OCI-LY3 (cell line): ENCODE data around the gene SH3GL2.

Experiments used
- H2AFZ ChIP-seq: fragments of 200-600, 300-600 bp; shearing (Covaris generic); 2 replicates; pipeline ENCODE4 v1.6.0; 2014; ENCODE audit warnings: antibody characterized with exemption, low read depth, low read length
- H3K27ac ChIP-seq: fragments of 200-600, 300-600 bp; sonication (generic); 2 replicates; pipeline ENCODE4 v1.5.1; 2014; ENCODE audit warnings: mild to moderate bottlenecking, low read length, moderate library complexity, mixed read lengths
- H3K27me3 ChIP-seq: fragments of 200-600, 300-600 bp; sonication (generic); 2 replicates; pipeline ENCODE4 v1.6.1; 2014; ENCODE audit warnings: low read depth, low read length, mixed read lengths
- H3K36me3 ChIP-seq: fragments of 200-600, 300-600 bp; sonication (generic); replicated peaks from 2 replicates; pipeline ENCODE3; 2014; ENCODE audit warnings: low read depth, low read length, mixed read lengths
- H3K4me1 ChIP-seq: fragments of 300-600, 200-600 bp; sonication (generic); 2 replicates; pipeline ENCODE4 v1.6.1; 2014; ENCODE audit warnings: low read length, mixed read lengths
- H3K4me2 ChIP-seq: fragments of 200-600, 300-600 bp; sonication (generic); 2 replicates; pipeline ENCODE4 v1.6.1; 2014; ENCODE audit warnings: low read length, mixed read lengths
- H3K4me3 ChIP-seq: fragments of 300-600, 200-600 bp; sonication (generic); 2 replicates; pipeline ENCODE4 v1.5.1; 2014; ENCODE audit warnings: antibody characterized with exemption, mild to moderate bottlenecking, low read length, moderate library complexity
- H3K79me2 ChIP-seq: fragments of 300-600, 200-600 bp; shearing (Covaris generic); 2 replicates; pipeline ENCODE4 v1.6.1; 2014; ENCODE audit warnings: mild to moderate bottlenecking, low read length, mixed read lengths
- H3K9ac ChIP-seq: fragments of 300-600, 200-600 bp; shearing (Covaris generic); 2 replicates; pipeline ENCODE4 v1.6.0; 2014; ENCODE audit warnings: mild to moderate bottlenecking, low read length, moderate library complexity
- H3K9me3 ChIP-seq: fragments of 200-600, 300-600 bp; shearing (Covaris generic); 2 replicates; pipeline ENCODE4 v1.6.1; 2014; ENCODE audit warnings: low read length, mixed read lengths; ENCODE audit not compliant: insufficient read depth
- H4K20me1 ChIP-seq: fragments of 200-600, 300-600 bp; sonication (generic); 2 replicates; pipeline ENCODE4 v1.6.1; 2016; ENCODE audit warnings: low read length, mixed read lengths; ENCODE audit not compliant: insufficient read depth
- CTCF ChIP-seq: fragments of 200-600, 300-600 bp; sonication (generic); IDR thresholded peaks from 2 replicates; pipeline ENCODE4 v1.5.1; 2014; ENCODE audit warnings: antibody characterized with exemption, low read length, low read depth
- EZH2phosphoT487 ChIP-seq: fragments of 200-600 bp; shearing (Covaris generic); IDR thresholded peaks from 2 replicates; pipeline ENCODE4 v1.6.1; 2018; ENCODE audit warnings: antibody characterized with exemption, mixed run types, low read depth

Gene SH3GL2

GRCh38 chr9:17699615-17700330, 120.9 kb downstream of the SH3GL2 start:
- Histone ChIP-seq H3K27me3 (no peaks in the 10 kb centered on the region), H2AFZ (no peak overlapping the region), H3K79me2 (no peaks in the 10 kb centered on the region), H4K20me1 (no peaks in the 10 kb centered on the region), H3K9ac (no peak overlapping the region), H3K27ac (no peak overlapping the region), H3K4me3 (no peak overlapping the region), H3K4me1 (no peaks in the 10 kb centered on the region), H3K4me2 (no peak overlapping the region), H3K36me3 (no peaks in the 10 kb centered on the region), H3K9me3 (no peaks in the 10 kb centered on the region)
- no peak for TF ChIP-seq EZH2phosphoT487
- no peak for TF ChIP-seq CTCF

DNA sequence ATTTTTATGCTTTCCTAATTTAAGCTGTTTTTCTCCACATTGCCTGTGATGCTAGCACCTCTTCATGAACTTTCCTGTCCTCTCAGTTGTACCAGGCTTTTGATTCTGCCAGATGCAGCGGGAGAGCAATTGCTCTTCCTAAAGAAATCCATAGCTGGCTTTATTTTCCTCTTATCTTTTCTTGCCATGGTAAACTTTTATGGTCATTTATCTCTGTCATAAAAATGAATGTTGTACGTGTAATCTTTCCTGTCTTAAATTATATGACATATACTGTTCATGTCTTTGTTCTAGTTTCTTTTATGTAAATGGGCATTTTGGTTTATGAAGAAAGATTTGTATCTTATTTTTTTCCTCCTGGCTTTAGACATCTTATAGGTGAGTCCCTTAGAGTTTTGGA, 127.5 kb downstream of the SH3GL2 start:
- Histone ChIP-seq H3K4me2 (no peak overlapping the region), H3K27me3 (no peaks in the 10 kb centered on the region), H3K4me1 (no peaks in the 10 kb centered on the region), H3K4me3 (no peak overlapping the region), H3K36me3 (no peaks in the 10 kb centered on the region), H4K20me1 (no peaks in the 10 kb centered on the region), H3K79me2 (no peaks in the 10 kb centered on the region), H3K9me3 (no peaks in the 10 kb centered on the region), H3K27ac (no peak overlapping the region), H2AFZ (no peak overlapping the region), H3K9ac (no peak overlapping the region)
- TF ChIP-seq EZH2phosphoT487 (no peak), CTCF (no peak)

- Histone ChIP-seq H3K9me3 (no peaks in the 10 kb centered on the region), H3K79me2 (no peaks in the 10 kb centered on the region), H4K20me1 (no peaks in the 10 kb centered on the region), H3K4me3 (no peak overlapping the region), H3K36me3 (no peaks in the 10 kb centered on the region), H2AFZ (no peak overlapping the region), H3K4me1 (no peaks in the 10 kb centered on the region), H3K27me3 (no peaks in the 10 kb centered on the region), H3K27ac (no peak overlapping the region), H3K9ac (no peak overlapping the region), H3K4me2 (no peak overlapping the region)
- TF ChIP-seq EZH2phosphoT487, result no peak
- no peak for TF ChIP-seq CTCF
Observed at GRCh38 chr9:17719053-17719452, 140.2 kb downstream of the SH3GL2 start.

- H3K79me2 ChIP-seq, result no peaks in the 10 kb centered on the region
- H2AFZ ChIP-seq, result no peak overlapping the region
- TF ChIP-seq EZH2phosphoT487, result no peak
- no peak for TF ChIP-seq CTCF
- no peaks in the 10 kb centered on the region for H3K9me3 ChIP-seq
- no peaks in the 10 kb centered on the region for H3K4me1 ChIP-seq
- H3K4me2 ChIP-seq, result no peak overlapping the region
- H3K9ac ChIP-seq, result no peak overlapping the region
- H3K27ac ChIP-seq, result no peak overlapping the region
- H3K4me3 ChIP-seq, result no peak overlapping the region
- H3K27me3 ChIP-seq, result no peaks in the 10 kb centered on the region
- H4K20me1 ChIP-seq, result no peaks in the 10 kb centered on the region
- H3K36me3 ChIP-seq, result no peaks in the 10 kb centered on the region
Observed at GRCh38 chr9:17721954-17722353, 143.1 kb downstream of the SH3GL2 start.
